Stomach smooth muscle (tissue), 2 donors: ENCODE data around the gene MRNIP.
A peak's percentile ranks its signal among the peaks of the same experiment; 100 is the strongest.
"Not testable (repeated sequence)": the region's sequence is repeated elsewhere in the genome, so short reads cannot be mapped to it uniquely, and the experiment has no call there.

Experiments
- H3K27ac ChIP-seq: one replicate; pipeline ENCODE4 v1.7.0; 2013; ENCODE audit warnings: mild to moderate bottlenecking, low read length, inconsistent platforms
- H3K27me3 ChIP-seq, 2 donors: one replicate each; pipeline ENCODE4 v1.7.0; 2013; ENCODE audit warnings: low read length in 2 of 2; ENCODE audit not compliant: insufficient read depth in 2 of 2, control insufficient read depth in 1 of 2
- H3K36me3 ChIP-seq, 2 donors: one replicate each; pipeline ENCODE4 v1.7.0; 2013; ENCODE audit warnings: low read length in 2 of 2; ENCODE audit not compliant: control insufficient read depth in 2 of 2, insufficient read depth in 2 of 2
- H3K4me1 ChIP-seq: one replicate; pipeline ENCODE4 v1.7.0; 2013; ENCODE audit warnings: low read length; ENCODE audit not compliant: control insufficient read depth, insufficient read depth
- H3K4me3 ChIP-seq, 2 donors: one replicate each; pipeline ENCODE4 v1.7.0; 2013; ENCODE audit warnings: low read length in 2 of 2
- H3K9ac ChIP-seq, 2 donors: one replicate each; pipeline ENCODE4 v1.7.0; 2013; ENCODE audit warnings: low read length in 2 of 2, mild to moderate bottlenecking in 1 of 2
- H3K9me3 ChIP-seq, 2 donors: one replicate each; pipeline ENCODE4 v1.7.0; 2013; ENCODE audit warnings: low read length in 2 of 2; ENCODE audit not compliant: control insufficient read depth in 2 of 2
- donor health status: healthy.
- donor health status: Pancreatic carcinoma.

The MRNIP gene

DNA sequence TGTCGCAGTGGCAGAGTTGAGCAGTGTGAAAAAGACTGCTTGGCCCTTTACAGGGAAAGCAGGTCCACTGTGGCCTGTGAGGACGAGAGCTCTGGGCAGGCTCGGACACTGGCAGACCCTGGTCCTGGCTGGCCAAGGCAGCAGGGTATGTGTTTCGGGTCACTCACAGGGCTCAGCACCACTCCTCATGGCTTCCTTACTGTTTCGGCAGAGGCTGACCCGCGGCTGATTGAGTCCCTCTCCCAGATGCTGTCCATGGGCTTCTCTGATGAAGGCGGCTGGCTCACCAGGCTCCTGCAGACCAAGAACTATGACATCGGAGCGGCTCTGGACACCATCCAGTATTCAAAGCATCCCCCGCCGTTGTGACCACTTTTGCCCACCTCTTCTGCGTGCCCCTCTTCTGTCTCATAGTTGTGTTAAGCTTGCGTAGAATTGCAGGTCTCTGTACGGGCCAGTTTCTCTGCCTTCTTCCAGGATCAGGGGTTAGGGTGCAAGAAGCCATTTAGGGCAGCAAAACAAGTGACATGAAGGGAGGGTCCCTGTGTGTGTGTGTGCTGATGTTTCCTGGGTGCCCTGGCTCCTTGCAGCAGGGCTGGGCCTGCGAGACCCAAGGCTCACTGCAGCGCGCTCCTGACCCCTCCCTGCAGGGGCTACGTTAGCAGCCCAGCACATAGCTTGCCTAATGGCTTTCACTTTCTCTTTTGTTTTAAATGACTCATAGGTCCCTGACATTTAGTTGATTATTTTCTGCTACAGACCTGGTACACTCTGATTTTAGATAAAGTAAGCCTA, 22.2 kb downstream of the MRNIP start:
- H3K27ac ChIP-seq, result peak overlapping the region; percentile 41
- peaks cover 51 to 64% of the 10 kb centered on the region in 2 donors for H3K36me3 ChIP-seq
- peak overlapping the region in 1 of 2 donors; percentile 36 for H3K9ac ChIP-seq

DNA sequence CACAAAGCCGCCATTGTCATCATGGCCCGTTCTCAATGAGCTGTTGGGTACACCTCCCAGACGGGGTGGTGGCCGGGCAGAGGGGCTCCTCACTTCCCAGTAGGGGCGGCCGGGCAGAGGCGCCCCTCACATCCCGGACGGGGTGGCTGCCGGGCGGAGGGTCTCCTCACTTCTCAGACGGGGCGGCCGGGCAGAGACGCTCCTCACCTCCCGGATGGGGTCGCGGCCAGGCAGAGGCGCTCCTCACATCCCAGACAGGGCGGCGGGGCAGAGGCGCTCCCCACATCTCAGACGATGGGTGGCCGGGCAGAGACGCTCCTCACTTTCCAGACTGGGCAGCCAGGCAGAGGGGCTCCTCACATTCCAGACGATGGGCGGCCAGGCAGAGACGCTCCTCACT, 23.7 kb downstream of the MRNIP start:
- H3K4me3 ChIP-seq, H3K27me3 ChIP-seq, H3K27ac ChIP-seq, H3K9ac ChIP-seq, H3K4me1 ChIP-seq, H3K9me3 ChIP-seq: not testable (repeated sequence)
- peaks cover 56 to 64% of the 10 kb centered on the region in 2 donors for H3K36me3 ChIP-seq

More for the DNA sequence above, 22.2 kb downstream of the MRNIP start:
- no peaks in the 10 kb centered on the region for H3K9me3 ChIP-seq
- H3K4me3 ChIP-seq, result no peak overlapping the region
- H3K27me3 ChIP-seq, result no peaks in the 10 kb centered on the region
- peaks cover 7% of the 10 kb centered on the region for H3K4me1 ChIP-seq

- Histone ChIP-seq H3K9ac (no peak overlapping the region), H3K9me3 (no peaks in the 10 kb centered on the region), H3K27me3 (no peaks in the 10 kb centered on the region), H3K36me3 (peaks cover 63 to 66% of the 10 kb centered on the region in 2 donors), H3K4me1 (peaks cover 7% of the 10 kb centered on the region), H3K27ac (no peak overlapping the region), H3K4me3 (no peak overlapping the region)
Measured at GRCh38 chr5:179834120-179834519, 24.5 kb downstream of the MRNIP start.

GRCh38 chr5:179833709-179834070, 24.9 kb downstream of the MRNIP start:
- Histone ChIP-seq H3K27me3 (no peaks in the 10 kb centered on the region), H3K9me3 (no peaks in the 10 kb centered on the region), H3K36me3 (peaks cover 67 to 70% of the 10 kb centered on the region in 2 donors), H3K27ac (peak overlapping the region; percentile 18), H3K4me3 (no peak overlapping the region), H3K9ac (no peak overlapping the region), H3K4me1 (peaks cover 10% of the 10 kb centered on the region)

GRCh38 chr5:179833056-179833708, 25.4 kb downstream of the MRNIP start:
- no peak overlapping the region for H3K4me3 ChIP-seq
- peaks cover 10% of the 10 kb centered on the region for H3K4me1 ChIP-seq
- H3K36me3 ChIP-seq, result peaks cover 68 to 72% of the 10 kb centered on the region in 2 donors
- H3K27ac ChIP-seq, result peak overlapping the region; percentile 18
- H3K9me3 ChIP-seq, result no peaks in the 10 kb centered on the region
- no peaks in the 10 kb centered on the region for H3K27me3 ChIP-seq
- no peak overlapping the region for H3K9ac ChIP-seq

GRCh38 chr5:179832039-179832745, 26.4 kb downstream of the MRNIP start:
- Histone ChIP-seq H3K4me1 (peaks cover 15% of the 10 kb centered on the region), H3K27ac (no peak overlapping the region), H3K27me3 (no peaks in the 10 kb centered on the region)

GRCh38 chr5:179830818-179831468, 27.7 kb downstream of the MRNIP start:
- no peak overlapping the region for H3K4me3 ChIP-seq
- H3K9ac ChIP-seq, result no peak overlapping the region
- H3K4me1 ChIP-seq, result peaks cover 9% of the 10 kb centered on the region
- H3K9me3 ChIP-seq, result no peaks in the 10 kb centered on the region
- no peak overlapping the region for H3K27ac ChIP-seq
- H3K27me3 ChIP-seq, result no peaks in the 10 kb centered on the region
- H3K36me3 ChIP-seq, result peaks cover 62 to 65% of the 10 kb centered on the region in 2 donors

More at GRCh38 chr5:179832039-179832745, 26.4 kb downstream of the MRNIP start:
- Histone ChIP-seq H3K9me3 (no peaks in the 10 kb centered on the region), H3K36me3 (peaks cover 68 to 70% of the 10 kb centered on the region in 2 donors), H3K4me3 (no peak overlapping the region), H3K9ac (no peak overlapping the region)

DNA sequence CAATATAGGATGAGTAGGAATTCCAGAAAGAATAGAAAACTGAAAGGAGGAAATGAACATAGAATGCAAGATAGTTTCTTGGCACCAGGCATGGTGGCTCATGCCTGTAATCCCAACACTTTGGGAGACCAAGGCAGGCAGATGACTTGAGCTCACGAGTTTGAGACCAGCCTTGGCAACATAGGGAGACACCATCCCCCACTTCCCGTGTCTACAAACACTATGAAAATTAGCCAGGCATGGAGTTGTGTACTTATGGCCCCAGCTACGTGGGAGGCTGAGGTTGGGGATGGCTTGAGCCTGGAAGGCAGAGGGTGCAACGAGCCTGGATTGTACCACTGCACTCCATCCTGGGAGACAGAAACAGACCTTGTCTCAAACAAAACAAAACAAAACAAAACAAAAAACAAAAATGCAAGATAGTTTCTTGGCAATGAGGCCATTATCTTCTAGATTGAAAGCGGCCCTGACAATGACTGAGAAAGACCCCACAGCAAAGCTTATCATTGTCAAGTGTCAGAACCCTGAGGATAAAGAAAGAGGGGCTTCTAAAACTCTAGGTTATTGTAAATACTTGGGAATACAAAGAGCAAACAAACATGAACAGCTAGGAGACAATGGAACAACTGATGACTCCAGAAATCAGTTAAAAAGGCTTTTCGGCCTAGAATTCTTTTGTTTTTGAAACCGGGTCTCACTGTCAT, 28.7 kb downstream of the MRNIP start:
- Histone ChIP-seq H3K9me3 (no peaks in the 10 kb centered on the region), H3K27ac (no peak overlapping the region), H3K27me3 (no peaks in the 10 kb centered on the region), H3K4me1 (peaks cover 19% of the 10 kb centered on the region), H3K36me3 (peaks cover 71 to 73% of the 10 kb centered on the region in 2 donors), H3K9ac (no peak overlapping the region), H3K4me3 (no peak overlapping the region)

DNA sequence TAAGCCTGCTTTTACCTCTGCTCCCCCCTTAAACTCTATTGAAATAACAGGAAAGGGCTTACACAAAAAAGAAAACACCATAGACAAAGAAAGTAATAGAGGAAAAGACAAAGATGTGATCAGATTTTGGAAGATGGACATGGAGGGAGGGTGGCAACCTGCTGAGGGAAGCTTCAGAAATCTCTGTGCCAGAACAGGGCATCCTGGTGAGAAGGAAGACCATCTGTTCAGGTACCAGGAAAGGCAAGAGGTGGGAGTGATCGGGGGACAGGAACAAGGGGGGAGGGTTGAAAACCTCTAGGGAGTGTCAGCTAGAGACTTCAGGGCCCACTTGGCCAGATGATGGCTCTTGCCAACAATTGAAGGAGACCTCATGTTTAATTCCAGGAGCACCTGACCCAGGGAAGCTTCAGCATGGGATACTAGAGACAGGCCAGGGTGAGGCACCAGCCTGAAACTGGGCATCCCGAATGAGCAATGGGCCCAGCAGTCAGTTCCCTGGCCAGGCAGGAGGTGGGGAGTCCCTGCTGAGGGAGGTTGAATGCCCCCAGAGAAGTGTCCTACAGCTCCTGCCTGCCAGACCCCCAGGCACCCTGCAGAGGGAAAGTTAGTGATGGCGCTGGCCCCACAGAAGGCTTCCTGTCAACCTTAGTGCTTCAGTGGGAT, 29.7 kb downstream of the MRNIP start:
- Histone ChIP-seq H3K9me3 (no peaks in the 10 kb centered on the region), H3K9ac (peak overlapping the region in 1 of 2 donors; percentile 14), H3K4me1 (peaks cover 29% of the 10 kb centered on the region), H3K36me3 (peaks cover 80 to 82% of the 10 kb centered on the region in 2 donors), H3K27ac (no peak overlapping the region), H3K4me3 (no peak overlapping the region), H3K27me3 (no peaks in the 10 kb centered on the region)
